Ramos (cell line): Measurements from ENCODE around the gene ULK1.

Experiments
- in situ Hi-C: fragments of 300-500 bp; cut with MboI; formaldehyde crosslinking; loops from one replicate; pipeline ENCODE4 v1.14.3; 2022; ENCODE audit warnings: low sequenced_read_pairs; ENCODE audit not compliant: unreplicated experiment

Gene ULK1

DNA sequence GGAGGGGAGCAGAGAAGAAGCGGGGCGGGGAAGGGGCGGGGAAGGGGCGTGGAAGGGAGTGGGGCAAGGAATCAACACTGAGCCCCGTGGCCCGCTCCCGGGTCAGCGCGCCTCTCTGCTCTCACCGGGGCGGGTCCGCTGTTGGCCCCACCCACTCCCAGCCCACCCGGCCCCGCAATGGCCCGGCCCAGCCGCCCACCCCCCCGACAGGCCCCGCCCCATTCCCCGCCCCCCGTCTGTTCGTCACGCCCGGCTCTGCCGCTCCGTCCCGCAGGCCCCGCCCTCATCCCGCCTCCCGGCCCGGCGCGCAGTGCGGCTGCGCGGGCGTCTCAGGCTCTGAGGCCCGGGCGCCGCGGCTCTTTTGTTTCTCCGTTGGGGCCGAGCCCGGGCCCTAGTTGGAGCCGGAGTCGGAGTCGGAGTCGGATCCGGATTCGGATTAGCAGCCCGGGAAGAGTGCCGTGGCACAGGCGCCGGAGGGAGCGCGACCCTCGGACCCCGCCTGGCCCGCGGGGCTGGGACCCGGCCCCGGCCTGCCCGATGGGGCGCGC is at the start of gene ULK1:
Gene ULK1, plus strand, starts transcription at position 310 of the 548 bp plus-strand sequence. CDS start 380 bp downstream, outside the sequence.
- in situ Hi-C loops: no loop called here

DNA sequence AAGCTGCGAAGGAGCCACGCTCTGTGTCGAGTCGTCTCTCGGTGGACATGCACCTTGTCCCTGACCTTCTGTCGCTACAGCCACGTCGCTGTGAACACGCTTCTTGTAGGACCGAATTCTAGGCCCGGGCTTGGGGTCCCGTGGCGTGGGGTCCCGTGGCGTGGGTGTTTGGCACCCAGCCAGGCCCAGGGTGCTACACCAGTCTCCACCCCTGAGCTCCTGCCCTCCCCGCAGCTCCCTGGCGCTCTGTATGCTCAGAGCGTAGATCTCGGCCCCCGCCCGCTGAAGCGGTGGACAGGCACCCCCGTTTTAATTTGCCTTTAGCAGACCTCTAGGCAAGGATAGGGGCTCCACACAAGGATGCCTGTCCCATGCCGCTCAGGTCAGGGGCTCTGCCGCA is 49.8 kb upstream of the ULK1 start:
- in situ Hi-C loops: no loop called here

DNA sequence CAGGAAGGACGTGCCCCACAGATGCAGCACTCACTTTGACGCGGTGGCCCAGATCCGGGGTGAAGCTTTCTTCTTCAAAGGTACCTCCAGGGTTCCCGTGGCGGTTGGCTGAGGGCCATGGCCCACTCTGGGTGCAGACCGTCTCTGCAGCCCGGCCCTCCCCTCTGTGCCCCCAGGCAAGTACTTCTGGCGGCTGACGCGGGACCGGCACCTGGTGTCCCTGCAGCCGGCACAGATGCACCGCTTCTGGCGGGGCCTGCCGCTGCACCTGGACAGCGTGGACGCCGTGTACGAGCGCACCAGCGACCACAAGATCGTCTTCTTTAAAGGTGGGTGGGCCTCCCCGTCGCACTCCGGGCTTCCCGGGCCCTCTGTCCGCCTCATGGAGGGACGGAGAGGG is 49.3 kb upstream of the ULK1 start:
- in situ Hi-C loops: no loop called here

DNA sequence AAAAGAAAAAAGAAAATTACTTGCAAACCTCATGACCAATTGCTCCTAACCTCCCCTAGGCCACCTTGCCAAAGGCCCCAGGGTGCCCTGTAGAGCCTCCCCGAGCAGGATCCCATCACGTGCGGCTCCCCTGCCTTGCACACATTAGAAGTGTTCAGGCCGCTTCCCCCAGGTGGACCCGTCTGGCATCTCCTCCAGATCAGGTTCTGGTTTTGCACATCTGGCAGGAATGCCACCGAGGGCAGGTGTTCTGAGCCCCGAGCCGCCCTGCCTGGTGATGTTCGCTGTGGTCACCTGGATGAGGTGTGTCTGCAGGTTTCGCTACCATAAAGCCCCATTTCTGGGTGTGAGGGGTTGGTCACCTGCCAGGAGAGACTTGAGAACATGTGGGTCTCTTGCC is 47.0 kb upstream of the ULK1 start:
- in situ Hi-C loops: no loop called here

DNA sequence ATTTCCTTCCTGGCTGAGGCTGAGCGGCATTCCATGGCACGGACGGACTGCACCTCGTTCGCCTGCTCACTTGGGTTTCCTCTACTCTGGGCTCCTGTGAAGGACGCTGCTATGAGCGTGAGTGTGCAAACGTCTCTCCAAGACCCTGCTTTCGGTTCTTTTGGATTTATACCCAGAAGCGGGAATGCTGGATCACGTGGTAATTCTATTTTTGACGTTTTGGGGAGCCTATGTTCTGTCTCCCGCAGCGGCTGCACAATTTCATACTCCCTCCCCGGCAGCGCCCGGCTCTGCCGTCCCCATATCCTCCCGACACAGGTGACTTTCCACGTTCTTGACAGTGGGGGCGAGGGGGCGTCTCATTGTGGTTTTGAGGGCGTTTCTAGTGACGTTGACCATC is 45.7 kb upstream of the ULK1 start:
- in situ Hi-C loops: no loop called here

DNA sequence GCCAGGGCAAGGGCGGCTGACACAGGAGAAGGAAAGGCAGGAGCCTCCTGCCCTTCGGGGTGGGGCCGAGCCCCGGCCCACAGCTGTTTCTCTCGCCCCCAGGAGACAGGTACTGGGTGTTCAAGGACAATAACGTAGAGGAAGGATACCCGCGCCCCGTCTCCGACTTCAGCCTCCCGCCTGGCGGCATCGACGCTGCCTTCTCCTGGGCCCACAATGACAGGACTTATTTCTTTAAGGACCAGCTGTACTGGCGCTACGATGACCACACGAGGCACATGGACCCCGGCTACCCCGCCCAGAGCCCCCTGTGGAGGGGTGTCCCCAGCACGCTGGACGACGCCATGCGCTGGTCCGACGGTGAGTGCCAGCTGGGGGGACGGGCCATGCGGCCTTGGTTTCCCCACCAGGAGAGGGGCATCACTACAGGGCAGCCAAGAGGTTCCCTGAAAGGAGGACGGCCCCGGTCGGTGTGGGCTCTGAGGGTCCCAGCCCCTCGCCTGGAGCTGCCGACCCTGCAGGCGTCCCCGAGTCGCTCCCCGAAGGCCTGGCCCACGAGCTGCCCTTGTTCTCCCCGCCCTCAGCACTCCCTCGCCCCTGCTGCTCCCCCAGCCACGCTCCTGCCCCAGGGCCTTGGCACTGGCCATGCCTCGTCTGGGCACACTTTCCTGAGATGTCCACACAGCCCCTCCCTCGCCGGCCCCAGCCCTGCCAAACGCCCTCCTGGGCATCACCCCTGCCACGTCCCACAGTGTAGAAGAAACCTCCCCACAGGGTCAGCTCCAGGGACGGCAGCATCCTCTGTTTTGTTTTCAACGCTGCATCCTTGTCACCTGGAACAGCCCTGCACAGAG is 44.5 kb upstream of the ULK1 start:
- in situ Hi-C loops: no loop called here

DNA sequence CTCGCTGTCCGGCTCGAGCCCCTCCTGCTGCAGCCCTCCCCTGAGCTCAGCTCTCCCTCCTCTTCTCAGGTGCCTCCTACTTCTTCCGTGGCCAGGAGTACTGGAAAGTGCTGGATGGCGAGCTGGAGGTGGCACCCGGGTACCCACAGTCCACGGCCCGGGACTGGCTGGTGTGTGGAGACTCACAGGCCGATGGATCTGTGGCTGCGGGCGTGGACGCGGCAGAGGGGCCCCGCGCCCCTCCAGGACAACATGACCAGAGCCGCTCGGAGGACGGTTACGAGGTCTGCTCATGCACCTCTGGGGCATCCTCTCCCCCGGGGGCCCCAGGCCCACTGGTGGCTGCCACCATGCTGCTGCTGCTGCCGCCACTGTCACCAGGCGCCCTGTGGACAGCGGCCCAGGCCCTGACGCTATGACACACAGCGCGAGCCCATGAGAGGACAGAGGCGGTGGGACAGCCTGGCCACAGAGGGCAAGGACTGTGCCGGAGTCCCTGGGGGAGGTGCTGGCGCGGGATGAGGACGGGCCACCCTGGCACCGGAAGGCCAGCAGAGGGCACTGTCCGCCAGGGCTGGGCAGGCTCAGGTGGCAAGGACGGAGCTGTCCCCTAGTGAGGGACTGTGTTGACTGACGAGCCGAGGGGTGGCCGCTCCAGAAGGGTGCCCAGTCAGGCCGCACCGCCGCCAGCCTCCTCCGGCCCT is 43.4 kb upstream of the ULK1 start:
- in situ Hi-C loops: no loop called here

DNA sequence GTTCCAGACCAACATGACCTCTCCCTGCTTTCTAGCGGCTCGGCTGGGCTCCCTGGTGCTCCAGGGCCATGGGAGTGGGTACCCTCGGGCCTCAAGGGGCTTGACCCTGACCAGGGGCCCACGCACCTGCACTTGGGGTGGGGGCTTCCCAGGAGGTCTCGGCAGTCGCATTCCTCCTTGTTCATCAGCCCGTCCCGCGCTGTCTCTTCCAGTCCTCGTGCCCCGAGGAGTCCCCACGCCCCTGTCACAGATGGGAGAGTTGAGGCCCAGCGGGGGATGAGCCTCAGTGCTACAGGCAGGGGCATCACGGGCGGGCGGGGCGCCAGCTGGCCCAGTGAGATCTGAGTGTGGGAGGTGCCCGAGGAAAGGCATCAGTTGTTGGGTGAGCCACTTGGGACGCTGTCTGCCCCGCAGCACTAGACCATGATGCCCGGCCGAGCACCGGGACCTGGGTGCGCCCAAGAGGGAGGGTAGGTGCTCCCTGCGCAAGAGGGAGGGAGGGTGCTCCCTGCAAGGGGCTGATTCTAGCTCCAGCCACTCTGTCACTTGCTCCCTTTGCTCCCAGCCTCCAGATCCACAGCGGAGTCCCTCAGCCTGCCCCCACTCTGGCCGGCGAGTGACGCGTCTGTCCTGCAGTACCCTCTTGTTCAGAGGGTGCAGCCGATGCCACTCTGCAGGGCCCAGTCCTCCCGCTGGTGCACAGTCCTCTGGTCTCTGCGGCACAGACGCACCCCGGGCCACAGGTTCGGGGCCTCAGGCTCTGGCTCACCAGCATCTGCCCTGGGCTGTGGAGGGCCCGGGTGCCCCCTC is 42.5 kb upstream of the ULK1 start:
- in situ Hi-C loops: no loop called here

DNA sequence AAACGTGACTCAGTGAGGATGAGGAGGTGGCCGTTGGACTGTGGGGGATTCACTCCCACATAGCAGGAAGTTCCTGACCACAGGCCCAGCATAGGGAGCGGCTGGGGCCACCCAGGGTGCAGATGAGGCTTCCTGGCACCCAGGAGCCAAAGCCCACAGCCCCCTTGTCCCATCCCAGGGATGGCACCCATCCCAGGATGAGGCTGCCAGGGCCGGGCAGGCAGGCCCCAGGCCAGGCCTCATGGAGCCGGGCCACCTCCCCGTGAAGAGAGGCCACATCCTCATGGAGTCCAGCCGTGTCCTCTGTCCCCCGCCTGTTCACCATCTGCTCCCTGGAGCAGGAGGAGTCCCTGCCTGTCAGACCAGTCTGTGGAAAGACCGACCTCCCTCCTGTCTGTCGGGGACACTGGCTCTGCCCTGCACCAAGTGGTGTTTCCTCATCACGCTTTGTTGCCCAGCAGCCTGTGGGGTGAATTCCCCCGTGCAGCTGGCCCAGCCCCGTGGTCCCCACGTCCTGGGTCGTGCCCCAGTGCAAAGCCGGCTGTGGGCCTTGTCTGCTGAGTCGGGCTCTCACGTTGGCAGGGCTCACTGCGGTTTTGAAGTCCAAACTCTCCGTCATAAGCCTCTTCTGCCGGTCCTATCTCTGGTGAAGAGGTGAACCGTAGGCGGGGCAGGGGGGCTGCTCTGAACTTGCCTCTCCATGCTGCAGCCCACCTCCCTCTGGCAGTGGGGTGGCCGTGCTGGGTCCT is 41.7 kb upstream of the ULK1 start:
- in situ Hi-C loops: no loop called here

DNA sequence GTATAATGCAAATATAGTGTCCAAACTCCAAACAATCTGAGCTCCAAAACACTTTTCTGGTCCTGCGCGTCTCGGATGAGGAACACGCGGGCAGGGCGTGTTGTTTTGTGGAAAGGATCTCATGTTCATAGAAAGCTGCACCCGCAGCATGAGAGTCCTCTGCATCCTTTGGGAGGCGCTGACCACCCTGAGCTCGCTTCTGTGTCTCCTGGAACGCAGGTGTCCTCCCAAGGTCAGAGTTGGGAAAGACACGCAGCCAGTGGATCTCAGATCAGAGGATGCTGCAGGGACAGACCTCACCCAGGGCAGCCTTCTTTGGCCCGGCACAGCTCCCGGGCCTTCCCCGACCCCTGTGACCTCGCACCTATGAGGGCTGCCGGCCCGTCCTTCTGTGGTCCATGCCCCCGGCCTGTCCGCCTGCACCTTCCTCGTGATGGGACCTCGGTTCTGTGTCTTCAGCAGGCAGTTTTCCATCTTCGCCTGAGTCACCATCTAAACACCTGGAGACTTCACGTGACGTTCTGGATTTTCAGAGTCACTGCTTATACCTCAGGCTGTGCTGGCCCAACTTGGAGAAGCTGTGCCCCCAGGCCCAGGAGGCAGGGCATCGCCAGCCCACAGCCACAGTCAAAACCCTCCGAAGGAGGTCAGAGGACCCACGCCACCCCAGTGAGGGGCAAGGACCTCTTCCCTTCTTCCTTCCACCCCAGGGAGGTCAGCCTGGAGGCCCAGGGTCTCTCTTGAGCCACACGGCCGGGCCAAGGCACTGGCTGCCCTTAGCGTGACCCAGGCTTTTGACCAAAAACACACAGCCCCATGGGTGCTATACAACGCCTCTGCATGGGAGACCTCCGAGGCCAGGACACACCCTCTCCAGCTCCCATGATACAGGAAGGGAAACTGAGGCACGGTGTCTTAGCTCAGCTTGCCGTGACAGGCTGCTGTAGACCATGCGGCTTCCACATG is 40.3 kb upstream of the ULK1 start:
- in situ Hi-C loops: no loop called here

DNA sequence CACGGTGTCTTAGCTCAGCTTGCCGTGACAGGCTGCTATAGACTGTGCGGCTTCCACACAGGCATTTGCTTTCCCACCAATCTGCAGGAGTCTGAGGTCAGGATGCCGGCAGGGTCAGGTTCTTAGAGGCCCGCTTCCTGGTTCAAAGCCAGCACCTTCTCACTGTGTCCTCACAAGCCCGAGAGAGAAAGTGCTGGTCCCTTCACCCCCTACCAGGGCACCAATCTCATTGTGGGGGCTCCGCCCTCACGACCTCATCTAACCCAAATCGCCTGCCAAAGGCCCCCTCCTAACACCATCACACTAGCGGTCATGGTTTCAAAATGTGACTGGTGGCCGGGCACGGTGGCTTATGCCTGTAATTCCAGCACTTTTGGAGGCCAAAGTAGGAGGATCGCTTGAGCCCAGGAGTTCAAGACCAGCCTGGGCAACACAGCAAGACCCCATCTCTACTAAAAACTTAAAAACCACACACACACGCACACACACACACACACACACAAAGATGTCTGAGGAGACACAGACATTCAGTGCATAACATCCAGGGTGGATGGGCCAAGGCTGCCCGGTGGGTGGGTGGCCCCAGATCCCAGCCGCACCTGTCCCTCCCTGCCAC is 39.5 kb upstream of the ULK1 start:
- in situ Hi-C loops: no loop called here

DNA sequence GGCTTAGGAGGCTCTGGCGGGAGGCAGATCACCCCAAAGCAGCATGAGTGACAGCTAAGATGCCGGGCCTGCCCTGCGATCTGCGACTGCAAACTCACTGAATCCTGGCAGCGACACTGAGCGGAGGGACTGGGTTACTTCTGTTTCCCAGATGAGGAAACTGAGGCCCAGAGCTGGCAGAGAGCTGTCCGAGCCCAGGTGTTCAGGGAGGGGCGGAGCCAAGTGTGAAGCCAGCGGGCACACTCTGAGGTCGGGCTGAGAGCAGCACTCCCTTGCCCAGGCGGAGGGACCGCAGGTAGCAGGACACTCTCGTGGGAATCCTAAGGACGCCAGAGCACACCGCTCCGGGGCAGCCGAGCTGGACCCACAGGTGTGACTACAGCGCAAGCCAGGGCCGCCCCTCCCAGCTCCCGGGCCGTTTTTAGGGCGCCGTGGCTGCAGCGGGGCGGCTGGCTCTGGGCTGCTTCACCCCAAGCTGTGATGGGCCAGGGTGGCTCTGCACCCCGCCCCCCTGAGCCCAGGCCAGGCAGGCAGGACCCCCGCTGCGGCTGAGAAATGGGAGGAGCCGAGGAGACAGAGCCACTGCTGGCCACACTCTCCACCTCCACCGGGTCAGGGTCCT is 38.8 kb upstream of the ULK1 start:
- in situ Hi-C loops: no loop called here

DNA sequence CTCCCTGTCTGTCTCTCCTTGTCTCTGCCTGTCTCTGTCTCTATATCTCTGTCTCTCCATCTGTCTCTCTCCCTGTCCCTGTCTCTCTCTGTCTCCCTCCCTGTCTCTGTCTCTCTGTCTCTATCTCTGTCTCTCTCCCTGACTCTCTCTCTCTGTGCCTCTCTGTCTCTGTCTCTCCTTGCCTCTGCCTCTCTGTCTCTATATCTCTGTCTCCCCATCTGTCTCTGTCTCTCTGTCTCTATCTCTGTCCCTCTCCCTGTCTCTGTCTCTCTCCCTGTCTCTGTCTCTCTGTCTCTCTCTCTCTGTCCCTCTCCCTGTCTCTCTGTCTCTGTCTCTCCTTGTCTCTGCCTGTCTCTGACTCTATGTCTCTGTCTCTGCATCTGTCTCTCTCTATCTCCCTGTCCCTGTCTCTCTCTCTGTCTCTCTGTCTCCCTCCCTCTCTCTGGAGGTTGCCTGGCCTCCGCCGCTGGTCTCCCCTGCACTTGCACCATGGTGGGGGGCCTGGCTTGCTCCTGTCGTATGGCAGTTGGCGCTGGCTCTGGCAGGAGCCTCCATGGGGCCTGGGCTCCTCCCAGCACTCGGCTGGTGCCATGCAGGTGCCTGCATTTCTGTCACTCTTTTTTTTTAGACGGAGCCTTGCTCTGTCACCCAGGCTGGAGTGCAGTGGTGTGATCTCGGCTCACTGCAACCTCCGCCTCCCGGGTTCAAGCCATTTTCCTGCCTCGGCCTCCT is 37.9 kb upstream of the ULK1 start:
- in situ Hi-C loops: no loop called here

DNA sequence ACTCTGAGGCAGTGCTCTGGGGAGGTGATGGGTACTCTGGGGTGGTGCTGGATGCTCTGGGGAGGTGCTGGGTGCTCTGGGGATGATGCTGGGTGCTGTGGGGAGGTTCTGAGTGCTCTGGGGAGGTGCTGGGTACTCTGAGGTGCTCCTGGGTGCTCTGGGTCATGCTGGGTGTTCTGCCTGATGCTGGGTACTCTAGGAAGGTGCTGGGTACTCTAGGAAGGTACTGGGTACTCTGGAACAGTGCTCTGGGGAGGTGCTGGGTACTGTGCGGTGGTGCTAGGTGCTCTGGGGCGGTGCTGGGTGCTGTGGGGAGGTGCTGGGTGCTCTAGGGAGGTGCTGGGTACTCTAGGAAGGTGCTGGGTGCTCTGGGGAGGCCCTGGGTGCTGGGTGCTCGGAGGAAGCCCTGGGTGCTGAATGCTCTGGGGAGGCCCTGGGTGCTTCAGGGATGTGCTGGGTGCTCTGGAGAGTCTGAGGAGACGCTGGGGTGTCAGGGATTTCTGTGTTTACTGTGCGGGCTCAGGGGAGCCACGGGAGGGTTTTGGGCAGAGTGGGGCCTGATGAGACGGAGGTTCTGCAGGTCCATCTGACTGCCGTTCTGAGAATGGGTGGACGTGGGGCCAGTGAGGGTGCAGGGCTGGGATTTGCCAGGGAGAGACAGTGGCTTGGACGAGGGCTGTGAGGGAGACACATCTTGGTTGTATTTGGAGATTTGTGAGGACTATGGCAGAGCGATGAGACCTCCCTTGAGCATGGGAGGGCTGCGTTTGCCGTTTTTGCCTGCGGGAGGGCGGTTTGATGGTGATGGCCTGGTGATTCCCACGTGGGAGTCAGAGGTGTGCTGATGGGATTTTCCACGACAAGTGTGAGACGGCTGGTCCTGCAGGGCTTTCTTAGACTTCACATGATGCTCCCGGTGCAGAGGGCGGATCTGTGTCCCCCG is 36.2 kb upstream of the ULK1 start:
- in situ Hi-C loops: no loop called here

DNA sequence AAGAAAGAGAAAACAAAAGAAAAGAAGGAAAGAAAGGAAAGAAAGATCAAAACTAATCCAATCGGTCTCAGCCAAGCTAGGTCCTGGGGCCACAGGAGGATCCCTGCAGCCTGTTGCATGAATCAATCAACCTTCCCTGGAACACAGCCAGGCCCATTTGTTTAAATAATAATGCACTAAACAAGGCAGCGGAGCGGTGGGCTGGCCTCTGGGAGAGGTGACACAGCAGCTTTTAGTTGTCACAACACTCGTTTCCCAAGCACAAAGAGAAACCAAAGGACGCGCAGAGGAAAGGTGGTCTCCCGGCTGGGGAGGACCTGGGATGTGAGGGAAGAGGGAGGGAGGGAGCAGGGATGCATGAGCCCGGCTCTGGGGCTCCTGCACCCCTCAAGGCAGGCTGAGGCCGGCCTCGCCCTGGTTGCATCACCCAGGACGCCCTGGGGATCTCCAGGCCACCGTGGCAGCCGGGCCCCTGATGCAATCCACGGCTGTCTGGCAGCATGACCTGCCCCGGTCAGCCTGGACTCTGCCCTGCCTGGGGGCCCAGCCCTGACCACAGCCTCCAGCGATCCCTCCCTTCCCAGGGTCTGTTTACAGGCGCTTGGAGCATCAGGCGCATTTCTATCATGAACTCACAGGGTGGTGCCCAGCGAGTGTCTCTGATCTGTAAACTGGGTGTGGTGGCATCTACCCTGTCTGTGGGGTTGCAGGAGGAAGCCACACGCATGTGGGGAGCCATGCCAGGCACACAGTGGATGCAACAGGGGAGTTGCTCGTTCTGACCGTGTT is 33.8 kb upstream of the ULK1 start:
- in situ Hi-C loops: no loop called here
